MM.1S (cell line): ENCODE measurements around the gene VPS13C.

ENCODE experiments used
- DNase-seq: peaks from one replicate; pipeline ENCODE4 v3.0.0-alpha.2; 2015
- H2AFZ ChIP-seq: fragments of 300-600 bp; sonication (generic); 2 replicates; pipeline ENCODE4 v1.6.0; 2016; ENCODE audit warnings: antibody characterized with exemption, low read length
- H3F3A ChIP-seq: fragments of 300-600 bp; sonication (generic); 2 replicates; pipeline ENCODE4 v1.6.1; 2016; ENCODE audit warnings: mild to moderate bottlenecking, antibody characterized with exemption, low read length, moderate library complexity, mixed read lengths; ENCODE audit not compliant: insufficient read depth
- H3K27ac ChIP-seq: fragments of 300-600 bp; sonication (generic); 2 replicates; pipeline ENCODE4 v1.5.1; 2016; ENCODE audit warnings: mild to moderate bottlenecking, low read length
- H3K27me3 ChIP-seq: fragments of 300-600 bp; sonication (generic); replicated peaks from 2 replicates; pipeline ENCODE4 v1.6.0; 2016; ENCODE audit warnings: low read length; ENCODE audit not compliant: insufficient read depth
- H3K36me3 ChIP-seq: fragments of 300-600 bp; sonication (generic); replicated peaks from 2 replicates; pipeline ENCODE4 v1.6.1; 2016; ENCODE audit warnings: mild to moderate bottlenecking, low read length, mixed read lengths; ENCODE audit not compliant: insufficient read depth
- H3K4me1 ChIP-seq: fragments of 300-600 bp; sonication (generic); 2 replicates; pipeline ENCODE4 v1.6.1; 2016; ENCODE audit warnings: low read length, mixed read lengths
- H3K4me2 ChIP-seq: fragments of 300-600 bp; sonication (generic); 2 replicates; pipeline ENCODE4 v1.6.0; 2016; ENCODE audit warnings: low read depth, low read length
- H3K4me3 ChIP-seq: fragments of 300-600 bp; sonication (generic); 2 replicates; pipeline ENCODE4 v1.5.1; 2016; ENCODE audit warnings: low read length, mixed read lengths
- H3K79me2 ChIP-seq: fragments of 300-600 bp; sonication (generic); 2 replicates; pipeline ENCODE4 v1.6.1; 2016; ENCODE audit warnings: mixed run types, low read length, mixed read lengths
- H3K9ac ChIP-seq: fragments of 300-600 bp; sonication (generic); 2 replicates; pipeline ENCODE4 v1.6.1; 2016; ENCODE audit warnings: low read length, mixed read lengths
- H3K9me2 ChIP-seq: fragments of 300-600 bp; sonication (generic); replicated peaks from 2 replicates; pipeline ENCODE4 v1.6.1; 2016; ENCODE audit warnings: mild to moderate bottlenecking, low read length, mixed read lengths; ENCODE audit not compliant: insufficient read depth
- H3K9me3 ChIP-seq: fragments of 300-600 bp; sonication (generic); replicated peaks from 2 replicates; pipeline ENCODE4 v1.6.1; 2016; ENCODE audit warnings: mild to moderate bottlenecking, low read length, mixed read lengths; ENCODE audit not compliant: insufficient read depth
- H4K20me1 ChIP-seq: fragments of 300-600 bp; sonication (generic); 2 replicates; pipeline ENCODE4 v1.6.1; 2016; ENCODE audit warnings: mild to moderate bottlenecking, low read length, moderate library complexity, mixed read lengths; ENCODE audit not compliant: insufficient read depth
- CTCF ChIP-seq: fragments of 300-600 bp; sonication (generic); IDR thresholded peaks from 2 replicates; pipeline ENCODE4 v1.5.1; 2016; ENCODE audit warnings: antibody characterized with exemption, low read length, mixed read lengths
- EZH2 ChIP-seq: fragments of 300-600 bp; sonication (generic); optimal IDR thresholded peaks from 2 replicates; pipeline ENCODE3; 2017; ENCODE audit warnings: low read depth, mild to moderate bottlenecking, antibody characterized with exemption, low read length, mixed read lengths
- EZH2phosphoT487 ChIP-seq: fragments of 300-600 bp; sonication (generic); IDR thresholded peaks from 2 replicates; pipeline ENCODE4 v1.6.1; 2018; ENCODE audit warnings: antibody characterized with exemption, low read length

The VPS13C gene

GRCh38 chr15:62087671-62088352 is 27.6 kb upstream of the VPS13C start:
- DNase-seq = no peak

GRCh38 chr15:62085740-62086139 is 25.5 kb upstream of the VPS13C start:
- H3K4me1 ChIP-seq = peaks cover 5% of the 10 kb centered on the region
- H3K4me2 ChIP-seq = no peak overlapping the region
- H3K9me2 ChIP-seq = no peaks in the 10 kb centered on the region
- no peak for DNase-seq
- peaks cover 3% of the 10 kb centered on the region; the same call in 1 of the 2 replicates for H3F3A ChIP-seq
- no peaks in the 10 kb centered on the region for H4K20me1 ChIP-seq
- H3K27ac ChIP-seq = no peak overlapping the region
- TF ChIP-seq CTCF = no peak
- no peak for TF ChIP-seq EZH2
- TF ChIP-seq EZH2phosphoT487 = no peak
- no peaks in the 10 kb centered on the region for H3K27me3 ChIP-seq
- no peak overlapping the region for H3K4me3 ChIP-seq
- no peaks in the 10 kb centered on the region for H3K79me2 ChIP-seq
- no peak overlapping the region for H3K9ac ChIP-seq
- no peaks in the 10 kb centered on the region for H3K9me3 ChIP-seq
- H3K36me3 ChIP-seq = no peaks in the 10 kb centered on the region
- H2AFZ ChIP-seq = no peak overlapping the region

More at GRCh38 chr15:62087671-62088352, 27.6 kb upstream of the VPS13C start:
- TF ChIP-seq EZH2phosphoT487 = no peak
- peaks cover 5% of the 10 kb centered on the region for H3K4me1 ChIP-seq
- no peak overlapping the region for H3K9ac ChIP-seq
- H2AFZ ChIP-seq = no peak overlapping the region
- no peak overlapping the region for H3K4me2 ChIP-seq
- H3K9me2 ChIP-seq = no peaks in the 10 kb centered on the region
- no peaks in the 10 kb centered on the region for H3K9me3 ChIP-seq
- peaks cover 3% of the 10 kb centered on the region; the same call in 1 of the 2 replicates for H3F3A ChIP-seq
- H3K27ac ChIP-seq = no peak overlapping the region
- H4K20me1 ChIP-seq = no peaks in the 10 kb centered on the region
- H3K79me2 ChIP-seq = no peaks in the 10 kb centered on the region
- no peaks in the 10 kb centered on the region for H3K36me3 ChIP-seq
- no peak overlapping the region for H3K4me3 ChIP-seq
- H3K27me3 ChIP-seq = no peaks in the 10 kb centered on the region

- no peaks in the 10 kb centered on the region for H3K9me2 ChIP-seq
- H3K4me3 ChIP-seq = no peak overlapping the region
- H2AFZ ChIP-seq = 0 out of 2 replicates have a peak overlapping the region, but pooled peaks have one; percentile 41
- TF ChIP-seq EZH2phosphoT487 (no peak), EZH2 (no peak), CTCF (no peak)
- H3K9ac ChIP-seq = no peak overlapping the region
- no peaks in the 10 kb centered on the region for H3K9me3 ChIP-seq
- peak overlapping the region; percentile 58; the same call in 1 of the 2 replicates for H3K27ac ChIP-seq
- DNase-seq = no peak
- no peaks in the 10 kb centered on the region for H3K27me3 ChIP-seq
- no peaks in the 10 kb centered on the region for H4K20me1 ChIP-seq
- H3K4me2 ChIP-seq = peak overlapping the region; percentile 47; the same call in 1 of the 2 replicates
- H3F3A ChIP-seq = peaks cover 3% of the 10 kb centered on the region; the same call in 1 of the 2 replicates
- no peaks in the 10 kb centered on the region for H3K79me2 ChIP-seq
- H3K36me3 ChIP-seq = no peaks in the 10 kb centered on the region
- peaks cover 5% of the 10 kb centered on the region for H3K4me1 ChIP-seq
These were observed 23.2 kb upstream of the VPS13C start for GRCh38 chr15:62083194-62084154.
